Left lobe of liver (tissue), 2 donors: ENCODE measurements around the gene COPE. TPM values are rescaled to one million over a fixed set of nuclear protein-coding genes. Genes with fewer than 3 reads are reported as not detected.

ENCODE experiments used
- ATAC-seq: fragments of 200-7000 bp; cut with Tn5 transposase; one replicate; pipeline ENCODE4 v1.9.1; 2020; ENCODE audit warnings: mild to moderate bottlenecking, moderate library complexity
- DNase-seq: peaks from one replicate; pipeline ENCODE4 v3.0.0-alpha.2; 2020; ENCODE audit warnings: low spot score
- total RNA-seq: library from RNA; stranded (reverse); gene quantifications from one replicate; pipeline ENCODE4 v1.2.1, GENCODE V29; 2021
- donor health status: DM: no; HTN: no; CAD: no; lungs with moderate emphysema.
- donor health status: DM: no; HTN: yes; CAD: no.

Gene COPE
- total RNA-seq, 1 donor from 2014 or later: 113 TPM

DNA sequence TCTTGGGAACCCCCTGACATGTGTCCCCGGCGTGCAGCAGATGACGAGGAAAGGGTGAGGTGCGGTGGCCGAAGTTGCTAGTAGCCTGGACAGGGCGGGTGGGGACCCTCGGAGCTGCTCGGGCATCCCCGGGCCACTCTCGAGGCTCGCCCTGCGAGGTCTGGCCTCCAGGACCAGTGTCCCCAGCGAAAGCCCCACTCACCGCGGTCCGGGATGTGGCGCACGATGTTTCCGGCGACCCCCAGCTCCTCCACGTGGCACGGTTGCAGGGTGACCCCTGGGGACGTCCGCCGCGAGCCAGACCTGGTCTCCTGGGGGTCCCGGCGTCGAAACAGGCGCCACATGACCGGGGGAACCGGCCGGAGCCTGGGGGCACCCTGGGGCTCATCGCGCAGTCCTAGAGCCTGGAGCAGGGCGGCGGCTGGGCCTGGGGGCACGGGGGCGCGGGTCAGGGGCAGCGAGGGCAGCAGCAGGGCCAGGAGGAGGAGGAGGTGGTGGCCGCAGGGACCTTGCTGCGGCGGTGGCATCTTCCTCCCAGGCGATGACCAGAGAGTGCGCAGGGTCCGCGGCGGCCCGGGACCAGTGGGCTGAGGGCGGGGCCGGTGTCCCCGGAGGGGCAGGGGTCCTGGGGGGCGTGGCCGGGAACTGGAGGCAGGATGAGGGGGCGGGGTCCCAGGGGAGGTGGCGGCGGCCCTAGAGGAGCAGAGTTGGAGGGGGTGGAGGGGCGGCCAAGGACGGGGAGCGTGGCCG lies 49.2 kb downstream of the COPE start:
- DNase-seq (peak; percentile 44), ATAC-seq (no peak)

DNA sequence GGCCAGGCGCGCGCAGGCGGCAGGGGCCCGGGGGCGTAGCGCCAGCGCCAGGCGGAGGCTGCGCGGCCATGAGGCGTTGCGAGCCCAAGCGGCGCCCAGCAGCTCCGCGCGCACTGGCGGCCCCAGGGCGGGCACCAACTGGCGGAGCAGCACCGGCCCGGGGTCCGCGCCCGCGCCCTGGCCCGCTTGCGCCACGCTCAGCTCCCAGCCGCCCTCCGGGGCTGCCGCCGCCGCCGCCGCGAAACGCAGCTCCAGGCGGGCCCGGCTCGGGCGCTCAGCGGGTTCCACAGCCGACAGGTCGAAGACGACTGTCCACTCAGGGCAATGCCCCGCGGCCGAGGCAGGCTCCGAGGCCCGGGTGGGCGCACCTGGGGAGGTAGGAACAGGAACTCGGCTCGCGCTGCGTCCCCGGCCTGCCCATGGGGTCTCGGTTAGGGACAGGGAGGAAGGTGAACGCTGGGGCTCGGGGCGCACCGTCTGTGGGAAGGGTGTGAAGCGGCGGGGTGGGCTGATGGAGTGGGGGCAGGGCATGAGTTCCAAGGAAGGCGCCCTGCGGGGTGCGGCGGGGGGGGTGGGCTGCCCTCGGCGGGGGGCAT lies 50.1 kb downstream of the COPE start:
- DNase-seq (no peak), ATAC-seq (peak; percentile 3)

DNA sequence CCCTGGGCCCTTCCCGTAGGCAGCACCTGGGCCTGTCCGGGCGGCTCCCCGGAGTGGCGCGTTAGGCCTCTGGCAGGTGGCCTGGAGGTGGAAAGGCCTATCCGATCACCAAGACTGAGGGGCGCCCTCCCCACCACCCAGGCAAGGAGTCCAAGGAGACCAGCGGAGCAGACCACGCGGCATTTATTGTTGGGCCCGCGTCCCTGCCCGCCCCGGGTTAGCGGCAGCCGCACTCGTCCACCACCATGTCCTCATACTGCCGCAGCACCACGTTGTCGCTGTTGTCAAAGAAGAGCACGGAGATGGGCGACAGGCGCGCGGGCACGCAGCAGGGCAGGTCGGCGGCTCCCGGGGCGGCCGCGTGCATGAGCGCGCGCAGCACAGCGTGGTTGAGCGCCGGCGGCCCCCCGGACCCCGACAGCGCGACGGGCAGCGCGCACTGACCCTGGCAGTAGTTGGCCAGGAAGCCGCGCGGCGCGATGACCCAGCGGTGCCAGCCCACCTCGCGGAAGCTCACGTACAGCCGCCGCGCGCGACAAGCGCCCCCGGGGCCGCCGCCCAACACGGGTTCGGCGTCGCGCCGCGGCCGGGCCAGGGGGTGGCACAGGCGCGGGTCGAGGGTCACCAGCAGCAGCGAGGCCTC lies 50.7 kb downstream of the COPE start:
- ATAC-seq (peak; percentile 9), DNase-seq (no peak)

DNA sequence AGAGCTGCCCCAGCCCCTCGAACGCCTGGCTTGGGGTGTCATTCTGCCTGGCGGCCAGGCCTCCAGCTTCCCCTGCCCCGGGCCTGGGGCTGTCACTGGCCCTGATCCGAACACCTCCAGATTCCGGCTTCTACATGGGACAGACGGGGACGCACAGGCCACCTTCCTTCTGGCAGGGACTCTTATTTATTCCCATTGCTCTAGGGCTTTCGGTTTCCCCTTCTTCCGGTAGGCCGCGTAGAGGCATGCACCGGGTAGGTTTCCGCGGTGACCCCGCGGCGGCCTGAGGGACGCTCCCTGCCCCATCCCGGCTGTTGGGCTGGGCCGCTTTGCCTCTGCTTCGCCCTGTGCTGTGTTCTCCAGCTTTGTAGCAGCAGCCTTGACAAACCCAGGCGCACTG lies 51.4 kb downstream of the COPE start:
- ATAC-seq: no peak
- no peak for DNase-seq

DNA sequence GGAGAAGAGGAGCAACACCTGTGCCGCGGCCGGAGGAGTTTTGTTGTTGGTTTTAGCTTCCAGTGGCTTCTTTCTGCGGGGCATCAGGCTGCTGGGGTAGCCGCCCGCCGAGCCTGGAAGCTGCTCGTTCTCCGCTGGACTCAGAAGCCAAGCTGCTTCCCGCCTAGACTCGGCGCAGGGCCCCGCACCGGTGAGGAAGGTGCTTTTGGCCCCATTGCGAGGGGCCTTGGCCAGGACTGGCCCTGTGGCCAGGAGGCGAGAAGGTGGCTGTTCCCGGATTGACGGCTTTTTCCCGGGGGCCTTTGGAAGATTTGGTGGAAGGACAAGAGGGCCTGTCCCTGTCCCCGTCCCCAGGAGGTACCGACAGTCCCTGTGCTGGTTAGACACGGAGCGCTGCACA lies 52.0 kb downstream of the COPE start:
- ATAC-seq (no peak), DNase-seq (no peak)

DNA sequence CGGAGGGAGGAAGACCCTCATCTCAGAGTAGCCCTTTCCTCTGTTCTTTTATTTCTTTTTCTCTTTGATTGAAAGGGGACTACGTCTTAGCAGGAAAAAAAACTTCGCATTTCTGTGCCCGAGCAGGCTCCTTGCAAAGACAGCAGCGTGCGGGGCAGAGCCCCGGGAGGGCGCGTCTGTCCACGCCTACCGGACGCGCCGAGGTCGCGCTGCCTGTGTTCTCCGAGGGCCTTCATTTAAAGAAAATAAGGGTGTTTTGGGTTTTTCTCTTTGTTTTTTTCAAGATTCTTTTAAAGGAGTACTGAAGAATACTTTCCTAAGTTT lies 52.4 kb downstream of the COPE start:
- ATAC-seq (no peak), DNase-seq (no peak)

DNA sequence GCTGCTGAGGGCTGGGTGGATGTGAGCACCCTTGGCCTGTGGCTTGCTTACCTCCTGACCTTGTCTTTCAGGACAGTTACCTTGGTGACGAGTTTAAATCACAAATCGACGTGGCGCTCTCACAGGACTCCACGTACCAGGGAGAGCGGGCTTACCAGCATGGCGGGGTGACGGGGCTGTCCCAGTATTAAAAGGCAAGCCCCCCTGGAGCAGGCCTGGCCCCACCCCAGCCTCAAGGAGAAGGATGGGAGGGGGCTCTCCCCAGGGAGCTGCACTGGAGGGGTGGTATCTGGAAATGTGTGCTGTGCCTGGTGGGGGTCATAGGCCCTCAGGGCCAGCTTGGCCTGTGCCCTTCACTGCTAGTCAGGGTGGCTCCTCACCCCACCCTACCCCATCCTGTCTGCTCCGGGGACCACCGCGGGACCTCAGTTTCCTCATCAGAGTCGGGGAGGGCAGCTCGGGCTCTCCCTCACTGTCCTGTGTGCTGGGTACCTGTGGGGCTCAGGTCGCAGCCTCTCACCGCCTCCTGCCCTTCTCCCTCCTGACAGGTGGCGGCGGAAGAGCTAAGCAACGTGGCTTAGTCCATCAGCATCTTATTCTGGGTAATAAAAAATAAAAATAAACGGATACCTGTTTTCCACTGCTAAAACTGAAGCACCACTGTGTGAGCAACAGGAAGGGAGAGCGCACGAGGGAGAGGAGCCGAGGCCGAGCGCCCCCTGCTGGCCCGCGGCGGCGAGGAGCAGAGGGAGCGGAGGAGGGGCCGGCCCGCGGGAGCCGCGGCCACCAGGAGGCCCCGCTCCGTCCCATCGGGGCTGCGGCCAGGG lies 53.0 kb downstream of the COPE start:
- peak; percentile 75 for ATAC-seq

DNA sequence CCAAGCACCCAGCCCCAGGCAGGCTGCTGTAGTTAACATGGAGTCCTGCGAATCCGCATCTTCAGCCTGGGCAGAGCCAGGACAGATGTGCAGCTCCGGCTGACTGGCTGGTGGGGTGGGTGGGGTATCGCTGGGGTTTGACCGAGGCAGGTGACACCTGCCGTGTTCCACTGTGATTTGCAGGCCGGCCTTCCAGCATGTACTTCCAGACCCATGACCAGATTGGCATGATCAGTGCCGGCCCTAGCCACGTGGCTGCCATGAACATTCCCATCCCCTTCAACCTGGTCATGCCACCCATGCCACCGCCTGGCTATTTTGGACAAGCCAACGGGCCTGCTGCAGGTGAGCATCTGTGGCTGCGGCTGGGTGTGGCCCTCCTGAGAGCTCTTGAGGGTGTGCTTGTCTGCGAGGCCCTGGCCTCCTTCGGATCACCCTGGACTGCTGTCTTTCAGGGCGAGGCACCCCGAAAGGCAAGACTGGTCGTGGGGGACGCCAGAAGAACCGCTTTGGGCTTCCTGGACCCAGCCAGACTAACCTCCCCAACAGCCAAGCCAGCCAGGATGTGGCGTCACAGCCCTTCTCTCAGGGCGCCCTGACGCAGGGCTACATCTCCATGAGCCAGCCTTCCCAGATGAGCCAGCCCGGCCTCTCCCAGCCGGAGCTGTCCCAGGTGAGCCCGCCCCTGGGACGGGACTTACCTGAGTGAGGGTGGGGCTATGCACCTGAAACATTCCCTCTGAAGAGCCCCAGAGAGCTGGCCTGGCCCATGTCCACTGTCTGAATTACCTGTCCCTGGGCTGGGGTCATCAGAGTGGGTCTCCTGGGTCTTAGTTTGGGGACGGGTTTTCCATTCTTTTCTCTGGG lies 53.8 kb downstream of the COPE start:
- ATAC-seq: no peak
- DNase-seq: no peak

More for the DNA sequence above, 53.0 kb downstream of the COPE start:
- no peak for DNase-seq

DNA sequence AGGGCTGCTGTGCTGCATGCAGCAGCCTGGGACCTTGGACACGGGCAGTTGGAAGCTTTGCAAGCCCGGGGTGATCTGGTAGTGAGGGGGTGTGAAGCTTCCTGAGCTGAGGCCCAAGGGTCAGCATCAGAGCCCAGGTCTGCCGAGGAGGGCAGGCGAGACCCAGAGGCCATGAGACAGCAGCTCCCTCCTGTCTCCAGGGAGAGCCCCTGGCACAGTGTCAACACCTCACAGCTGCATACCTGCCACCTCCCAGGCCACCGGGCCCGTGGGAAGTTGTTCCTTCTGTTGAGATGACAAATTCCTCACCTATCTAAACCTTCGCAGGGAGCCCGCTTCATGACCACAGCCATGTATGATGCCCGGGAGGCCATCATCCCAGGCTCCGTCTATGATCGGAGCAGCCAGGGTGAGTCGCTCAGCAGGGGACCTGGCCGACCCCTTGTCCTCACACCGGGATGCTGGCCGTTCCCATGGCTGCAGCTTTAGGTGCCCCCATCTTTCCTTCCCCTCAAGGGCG lies 55.3 kb downstream of the COPE start:
- DNase-seq (no peak), ATAC-seq (no peak)

DNA sequence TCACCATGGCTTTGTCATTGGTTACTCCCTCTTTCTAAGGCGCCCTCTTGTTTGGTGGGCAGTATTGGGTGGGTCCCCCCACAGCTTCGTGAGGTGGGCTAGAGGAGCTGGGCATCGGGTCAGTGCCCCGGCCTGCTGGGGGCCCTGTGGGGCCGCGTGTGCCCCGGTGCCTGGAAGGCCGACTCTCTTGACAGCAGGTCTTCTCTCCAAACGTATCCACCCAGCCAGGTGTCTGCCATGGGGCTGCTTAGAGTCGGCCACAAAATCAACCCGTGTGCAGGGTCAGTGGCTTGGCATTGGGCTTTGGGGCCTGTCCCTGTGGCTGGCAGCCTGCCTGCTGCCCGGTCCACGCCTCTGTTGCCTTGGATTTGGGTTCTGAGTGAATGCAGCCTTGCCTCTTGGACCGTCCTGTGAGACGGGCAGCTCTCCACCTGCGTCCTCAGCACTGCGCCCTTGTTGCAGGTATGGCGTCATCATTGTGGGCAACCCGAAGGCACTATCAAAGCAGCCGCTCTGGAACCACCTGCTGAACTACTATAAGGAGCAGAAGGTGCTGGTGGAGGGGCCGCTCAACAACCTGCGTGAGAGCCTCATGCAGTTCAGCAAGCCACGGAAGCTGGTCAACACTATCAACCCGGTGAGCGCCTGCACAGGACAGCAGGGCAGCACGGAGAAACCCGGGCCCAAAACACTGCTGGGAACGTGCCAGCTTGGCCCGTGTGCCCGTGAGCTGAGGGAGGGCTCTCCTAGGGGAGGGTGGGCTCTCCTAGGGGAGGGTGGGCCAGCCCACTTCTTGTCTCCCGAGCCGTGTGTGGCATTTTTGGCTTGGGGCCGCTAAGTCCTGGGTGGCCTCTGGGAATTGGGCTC lies 56.0 kb downstream of the COPE start:
- ATAC-seq (no peak), DNase-seq (no peak)

DNA sequence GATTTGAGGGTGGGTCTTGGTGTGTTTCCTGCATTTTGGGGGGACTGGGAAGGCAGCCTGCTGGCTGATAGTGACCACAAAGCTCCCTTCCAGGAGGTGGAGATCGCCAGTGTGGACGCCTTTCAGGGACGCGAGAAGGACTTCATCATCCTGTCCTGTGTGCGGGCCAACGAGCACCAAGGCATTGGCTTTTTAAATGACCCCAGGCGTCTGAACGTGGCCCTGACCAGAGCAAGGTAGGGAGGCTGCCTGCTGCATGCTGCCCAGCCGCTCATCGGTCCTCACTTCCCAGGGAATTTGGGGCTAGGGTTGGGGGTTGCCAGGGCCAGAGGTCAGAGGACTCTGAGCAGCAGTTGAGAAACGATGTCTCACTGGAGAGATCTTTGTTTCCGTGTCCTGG lies 57.3 kb downstream of the COPE start:
- DNase-seq (no peak), ATAC-seq (no peak)

DNA sequence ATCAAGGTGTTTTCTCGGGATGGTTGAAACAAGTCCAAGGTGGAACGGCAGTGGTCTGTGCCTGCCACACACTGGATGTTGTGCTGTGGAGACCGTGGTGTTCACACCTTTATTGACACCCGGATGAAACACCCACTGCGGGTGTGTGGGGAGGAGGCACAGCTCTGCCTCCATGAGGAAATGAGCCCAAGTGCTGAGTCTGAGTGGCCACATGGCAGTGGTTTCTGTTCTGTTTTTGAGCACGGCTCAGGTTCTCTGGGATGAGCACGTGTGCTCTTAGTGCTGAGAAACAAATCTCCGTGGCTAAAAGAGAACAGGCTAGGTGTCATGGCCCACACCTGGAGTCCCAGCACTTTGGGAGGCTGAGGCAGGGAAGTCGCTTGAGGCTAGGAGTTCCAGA lies 58.0 kb downstream of the COPE start:
- no peak for ATAC-seq
- no peak for DNase-seq

DNA sequence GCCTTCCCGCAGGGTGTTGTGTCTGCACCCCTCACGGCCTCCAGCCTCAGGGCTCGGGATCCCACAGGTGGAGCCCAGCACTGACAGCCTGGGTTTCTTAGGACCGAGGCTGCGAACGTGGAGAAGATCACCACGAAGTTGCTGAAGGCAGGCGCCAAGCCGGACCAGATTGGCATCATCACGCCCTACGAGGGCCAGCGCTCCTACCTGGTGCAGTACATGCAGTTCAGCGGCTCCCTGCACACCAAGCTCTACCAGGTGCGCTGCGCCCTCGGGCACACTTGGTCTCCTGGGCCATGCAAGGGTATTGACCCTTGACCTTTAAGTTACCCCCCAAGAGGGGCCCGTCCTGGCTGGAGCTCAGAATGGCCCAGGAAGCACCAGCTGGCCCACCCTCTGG lies 58.5 kb downstream of the COPE start:
- no peak for ATAC-seq
- no peak for DNase-seq

DNA sequence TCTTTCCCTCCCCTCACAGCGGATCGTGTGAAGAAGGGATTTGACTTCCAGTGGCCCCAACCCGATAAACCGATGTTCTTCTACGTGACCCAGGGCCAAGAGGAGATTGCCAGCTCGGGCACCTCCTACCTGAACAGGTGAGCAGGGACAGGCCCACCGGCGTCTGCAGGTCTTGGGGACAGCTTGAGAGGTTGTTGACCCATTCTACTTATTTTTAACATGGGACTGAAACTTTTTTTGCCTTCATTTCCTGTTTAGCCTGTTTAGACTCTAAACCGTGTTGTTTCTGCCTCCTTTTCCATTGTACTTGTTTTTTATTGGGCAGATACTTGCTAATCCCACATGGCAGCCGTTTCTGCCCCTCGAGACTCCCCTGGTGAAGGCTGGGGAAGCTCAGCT lies 58.9 kb downstream of the COPE start:
- no peak for ATAC-seq

DNA sequence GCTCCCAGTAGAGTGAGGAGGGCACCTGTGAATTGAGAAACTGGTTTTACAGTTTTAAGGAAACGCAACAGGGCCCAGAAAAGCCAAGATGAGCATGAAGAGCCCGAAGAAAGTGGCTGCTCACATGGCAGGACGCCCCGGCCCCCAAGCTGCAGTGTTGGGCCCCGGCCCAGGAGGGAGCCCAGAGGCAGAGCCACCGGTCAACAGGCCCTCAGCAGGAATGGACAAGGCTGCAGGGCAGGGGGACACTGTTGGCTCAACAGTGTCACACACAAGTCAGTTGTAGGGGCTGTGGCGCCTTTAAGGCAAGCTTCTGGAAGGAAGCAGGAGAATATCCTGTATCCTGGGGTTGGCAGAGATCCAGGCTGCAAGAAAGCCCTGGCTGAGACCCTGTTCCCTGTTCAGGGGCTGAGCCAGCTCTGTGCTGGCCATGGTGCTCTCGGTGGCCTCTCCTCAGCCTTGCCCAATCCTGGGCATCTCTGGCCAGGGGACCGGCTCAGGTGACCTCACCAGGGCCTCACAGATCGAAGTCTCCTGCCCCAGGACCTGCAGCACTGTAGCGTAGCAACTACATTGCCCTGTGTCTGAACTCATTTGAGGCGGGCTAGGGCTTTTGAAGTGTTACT lies 59.4 kb downstream of the COPE start:
- peak; percentile 67 for DNase-seq
- ATAC-seq: peak; percentile 73

More for the DNA sequence above, 58.9 kb downstream of the COPE start:
- DNase-seq: no peak

DNA sequence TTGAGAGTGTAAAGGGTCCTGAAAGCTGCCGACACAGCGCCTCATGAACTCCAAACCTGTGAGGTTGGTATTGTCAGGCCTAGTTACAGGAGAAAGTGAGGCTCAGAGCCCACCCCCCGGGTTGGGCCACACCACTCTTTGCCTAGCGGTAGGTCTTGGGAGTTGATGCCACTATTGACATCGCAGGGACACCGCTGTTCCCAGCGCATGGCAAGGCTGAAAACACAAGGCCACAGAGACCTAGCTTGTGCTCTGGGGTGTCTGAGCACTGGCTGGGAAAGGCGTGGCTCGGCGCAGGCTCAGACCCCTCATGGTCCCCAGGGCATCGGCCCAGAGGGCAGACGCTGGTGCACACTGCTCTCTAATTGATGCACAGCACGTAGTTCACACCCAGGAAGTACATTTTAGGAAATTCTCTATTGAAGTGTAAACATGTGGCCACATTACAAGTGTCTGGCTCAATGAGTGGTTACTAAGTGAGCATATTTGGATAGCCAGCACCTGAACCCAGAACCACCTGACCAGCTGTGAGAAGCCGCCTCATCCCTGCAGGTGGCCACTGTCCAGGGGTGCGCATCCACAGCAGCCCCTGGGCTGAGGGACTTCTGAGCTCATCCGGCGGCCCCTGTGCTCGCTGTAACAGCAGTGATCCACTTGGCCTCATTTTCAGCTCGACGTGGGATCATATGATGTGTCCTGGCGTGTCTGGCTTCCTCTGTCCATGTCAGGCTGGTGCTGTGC lies 60.1 kb downstream of the COPE start:
- ATAC-seq (no peak), DNase-seq (no peak)

DNA sequence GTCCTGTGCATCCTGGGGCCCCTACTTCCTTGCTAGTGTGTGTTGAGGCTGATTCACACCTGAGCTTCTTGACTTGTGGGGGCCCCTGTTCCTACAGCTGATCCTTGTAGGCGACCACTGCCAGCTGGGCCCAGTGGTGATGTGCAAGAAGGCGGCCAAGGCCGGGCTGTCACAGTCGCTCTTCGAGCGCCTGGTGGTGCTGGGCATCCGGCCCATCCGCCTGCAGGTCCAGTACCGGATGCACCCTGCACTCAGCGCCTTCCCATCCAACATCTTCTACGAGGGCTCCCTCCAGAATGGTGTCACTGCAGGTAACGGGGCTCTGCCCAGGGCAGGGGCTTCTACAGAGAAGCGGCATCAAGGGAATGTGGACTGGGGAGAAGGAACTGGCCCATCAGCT lies 62.0 kb downstream of the COPE start:
- DNase-seq (no peak), ATAC-seq (no peak)
